HG03378 (cell line): Measurements from ENCODE around the gene UNC13A.

Experiments used
- ATAC-seq: cut with Tn5 transposase; IDR thresholded peaks from one replicate; pipeline ENCODE4 v1.9.1; 2021; ENCODE audit warnings: mild to moderate bottlenecking, moderate library complexity; ENCODE audit not compliant: unreplicated experiment

Gene UNC13A

GRCh38 chr19:17673937-17674799, 14.0 kb downstream of the UNC13A start:
- ATAC-seq: no peak

- ATAC-seq: no peak
Observed at GRCh38 chr19:17671906-17672305, 16.2 kb downstream of the UNC13A start.

GRCh38 chr19:17669419-17669818, 18.7 kb downstream of the UNC13A start:
- ATAC-seq: no peak

- no peak for ATAC-seq
Observed at GRCh38 chr19:17665058-17665457, 23.1 kb downstream of the UNC13A start.

- ATAC-seq: no peak
Observed at GRCh38 chr19:17659996-17660395, 28.2 kb downstream of the UNC13A start.

- ATAC-seq: no peak
Observed at GRCh38 chr19:17658666-17659065, 29.5 kb downstream of the UNC13A start.

- no peak for ATAC-seq
Observed at GRCh38 chr19:17658240-17658639, 29.9 kb downstream of the UNC13A start.

- no peak for ATAC-seq
Observed at GRCh38 chr19:17656970-17657369, 31.2 kb downstream of the UNC13A start.

- ATAC-seq: no peak
Observed at GRCh38 chr19:17655751-17656472, 32.2 kb downstream of the UNC13A start.

- ATAC-seq: no peak
Observed at GRCh38 chr19:17654993-17655392, 33.2 kb downstream of the UNC13A start.

- no peak for ATAC-seq
Observed at GRCh38 chr19:17652627-17653026, 35.5 kb downstream of the UNC13A start.

GRCh38 chr19:17648786-17649185, 39.4 kb downstream of the UNC13A start:
- ATAC-seq: no peak

GRCh38 chr19:17648097-17648660, 40.0 kb downstream of the UNC13A start:
- ATAC-seq: no peak

- no peak for ATAC-seq
Observed at GRCh38 chr19:17647071-17648020, 40.8 kb downstream of the UNC13A start.

- no peak for ATAC-seq
Observed at GRCh38 chr19:17646441-17646840, 41.7 kb downstream of the UNC13A start.

- no peak for ATAC-seq
Observed at GRCh38 chr19:17645339-17645963, 42.7 kb downstream of the UNC13A start.

GRCh38 chr19:17642656-17643055, 45.5 kb downstream of the UNC13A start:
- no peak for ATAC-seq

GRCh38 chr19:17641846-17642245, 46.3 kb downstream of the UNC13A start:
- ATAC-seq: no peak

GRCh38 chr19:17641181-17641580, 47.0 kb downstream of the UNC13A start:
- ATAC-seq: no peak

- no peak for ATAC-seq
Observed at GRCh38 chr19:17633700-17634099, 54.5 kb downstream of the UNC13A start.
